ENCODE measurements around the gene NEU4.
"Not testable (repeated sequence)": the region's sequence is repeated elsewhere in the genome, so short reads cannot be mapped to it uniquely, and the experiment has no call there.

Gene NEU4

GRCh38 chr2:241775223-241776177 lies 33.5 kb upstream of the NEU4 start:
- no peak for DNase-seq

- no peak for DNase-seq
Measured at GRCh38 chr2:241776336-241777169, 32.4 kb upstream of the NEU4 start, which contains the start of gene GAL3ST2. Gene GAL3ST2, plus strand, starts transcription at chr2:241776822. Its CDS starts 134 bp downstream, at chr2:241776956.

- DNase-seq = no peak
Measured at GRCh38 chr2:241777170-241777685, 31.8 kb upstream of the NEU4 start.

- DNase-seq = no peak
Measured at GRCh38 chr2:241777686-241778627, 31.0 kb upstream of the NEU4 start.

DNA sequence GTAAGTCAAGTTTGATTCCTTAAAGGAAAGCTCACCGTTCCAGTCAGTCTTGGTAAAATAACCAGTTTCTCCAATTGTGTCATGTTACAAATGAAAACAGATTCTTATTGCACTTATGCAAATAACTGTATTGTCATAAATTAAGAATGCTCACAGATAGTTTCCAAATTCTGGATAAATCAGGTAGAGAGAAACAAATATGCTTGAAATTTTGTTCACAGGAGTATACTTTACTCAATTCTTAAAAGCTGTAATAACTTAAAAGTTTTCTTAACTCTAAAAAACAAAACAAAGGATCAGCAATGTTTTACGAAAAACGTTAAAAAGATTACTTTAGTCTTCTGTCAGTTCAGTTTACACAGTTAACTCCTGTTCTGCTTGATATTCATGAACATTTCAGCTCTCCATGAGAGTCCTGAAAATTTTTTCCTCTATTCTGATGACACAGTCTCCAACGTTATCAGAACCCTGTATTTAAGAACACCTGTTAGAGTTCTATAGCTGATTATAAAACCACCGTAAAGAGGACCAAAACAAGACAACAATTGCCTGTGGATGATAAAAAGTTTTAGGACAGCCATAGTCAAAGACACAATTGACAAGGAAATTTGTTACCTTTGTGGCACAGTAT lies 27.9 kb upstream of the NEU4 start:
- DNase-seq = no peak

GRCh38 chr2:241782053-241782452 lies 26.9 kb upstream of the NEU4 start:
- not testable (repeated sequence) for DNase-seq

DNA sequence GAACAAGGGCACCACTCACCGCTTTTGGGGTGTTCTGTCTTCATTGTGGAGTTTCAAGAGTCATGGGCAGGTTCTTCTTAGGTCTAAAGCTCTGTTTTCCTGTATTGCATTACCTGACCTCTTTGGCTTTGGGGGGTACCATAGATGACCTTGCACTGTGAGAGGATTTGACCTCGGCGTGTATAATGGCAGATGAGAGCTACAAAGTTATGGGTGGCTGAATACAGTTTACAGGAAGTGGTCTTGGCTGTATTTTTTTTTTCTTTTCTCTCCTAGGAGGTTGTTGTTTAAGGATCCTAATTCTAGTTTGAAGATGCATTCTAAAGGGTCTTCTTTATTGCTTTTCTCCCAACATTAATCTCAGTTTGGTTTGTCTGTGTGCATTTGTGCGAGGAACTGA lies 20.9 kb upstream of the NEU4 start:
- DNase-seq = no peak

GRCh38 chr2:241788572-241788971 lies 20.4 kb upstream of the NEU4 start:
- DNase-seq = no peak

DNA sequence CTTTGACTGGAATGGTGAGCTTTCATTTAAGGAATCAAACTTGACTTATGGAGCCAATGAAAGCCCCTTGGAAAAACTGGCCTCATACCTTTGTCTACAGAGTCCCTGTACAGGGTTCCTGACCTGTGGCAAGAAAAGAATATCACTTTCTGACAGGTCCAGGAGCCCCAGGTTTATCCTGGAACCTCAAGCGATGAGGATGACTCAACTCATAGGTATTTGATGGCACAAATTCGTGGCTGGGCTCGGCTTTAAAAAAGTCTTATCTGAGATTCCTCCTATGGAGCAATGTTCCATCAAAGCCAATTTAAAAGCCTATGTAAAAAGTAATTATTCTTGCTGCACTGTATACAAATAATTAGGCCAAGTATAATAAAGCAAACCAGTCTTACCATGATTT lies 17.6 kb upstream of the NEU4 start:
- not testable (repeated sequence) for DNase-seq

- no peak for DNase-seq
Measured at GRCh38 chr2:241793385-241793784, 15.6 kb upstream of the NEU4 start.

GRCh38 chr2:241794250-241794823 lies 14.7 kb upstream of the NEU4 start:
- DNase-seq = no peak

DNA sequence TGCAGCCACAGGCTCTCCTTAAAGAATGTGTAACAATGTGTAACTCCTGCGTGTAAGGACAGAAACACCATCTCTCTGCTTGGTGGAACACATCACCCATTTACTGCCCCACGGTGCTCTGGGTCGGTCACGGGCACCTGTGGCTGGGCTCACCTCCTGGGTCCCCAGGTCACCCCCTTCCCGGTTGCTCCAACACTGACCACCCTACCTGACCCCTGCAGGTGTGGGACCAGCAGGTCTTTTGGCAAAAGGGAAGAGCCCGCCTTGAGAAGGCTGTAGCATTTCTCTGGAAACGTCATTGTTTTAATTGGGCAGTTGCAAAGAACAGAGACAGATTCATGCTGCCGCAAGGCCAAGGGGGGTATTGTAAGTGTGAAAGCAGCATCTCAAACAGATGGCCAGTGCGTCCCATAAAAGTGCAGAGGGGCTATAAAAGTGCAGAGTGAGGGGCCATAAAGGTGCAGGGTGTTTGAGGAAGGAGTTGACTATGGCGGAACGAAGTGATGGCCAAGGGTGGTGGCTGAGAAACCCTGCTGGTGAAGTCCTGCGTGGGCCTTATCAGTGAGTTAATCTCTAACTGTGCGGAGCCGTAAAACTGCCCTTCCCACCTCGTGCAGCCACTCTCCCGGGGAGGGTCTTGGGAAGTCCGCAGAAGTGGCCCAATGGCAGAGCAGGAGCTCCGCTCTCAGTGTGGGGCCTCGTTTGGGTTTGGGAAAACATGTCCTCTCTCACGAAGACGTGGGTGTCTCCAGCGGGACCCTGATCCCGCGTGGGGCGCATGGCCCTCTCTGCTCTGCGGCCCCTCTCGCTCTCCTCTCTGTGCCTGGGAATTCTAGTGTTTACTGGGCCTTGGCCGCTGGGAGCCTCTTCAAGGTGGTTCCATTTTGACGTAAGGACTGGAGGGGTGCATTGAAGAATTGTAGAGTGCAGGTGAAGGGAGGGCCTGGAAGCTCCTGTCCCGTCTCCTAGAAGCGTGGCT lies 13.7 kb upstream of the NEU4 start:
- DNase-seq = no peak

DNA sequence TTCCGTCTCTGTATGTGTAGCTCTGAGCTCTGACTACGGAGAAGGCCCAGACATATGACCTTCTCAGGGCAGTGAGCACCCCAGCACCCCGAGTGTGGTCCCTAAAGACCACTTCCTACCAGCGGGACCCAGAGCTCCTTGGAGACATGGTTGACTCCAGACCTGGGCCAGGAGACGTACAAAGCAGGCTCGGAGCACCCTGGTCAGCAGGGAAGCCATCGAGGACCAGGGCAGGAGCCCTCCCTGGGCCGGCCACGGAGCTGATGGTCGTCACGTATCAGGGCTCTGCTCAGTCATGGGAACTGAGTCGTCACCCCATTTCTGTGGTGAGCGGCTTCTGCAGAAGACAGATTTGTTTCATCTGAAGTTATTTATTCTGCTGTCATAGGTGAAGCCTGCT lies 12.8 kb upstream of the NEU4 start:
- DNase-seq = no peak

DNA sequence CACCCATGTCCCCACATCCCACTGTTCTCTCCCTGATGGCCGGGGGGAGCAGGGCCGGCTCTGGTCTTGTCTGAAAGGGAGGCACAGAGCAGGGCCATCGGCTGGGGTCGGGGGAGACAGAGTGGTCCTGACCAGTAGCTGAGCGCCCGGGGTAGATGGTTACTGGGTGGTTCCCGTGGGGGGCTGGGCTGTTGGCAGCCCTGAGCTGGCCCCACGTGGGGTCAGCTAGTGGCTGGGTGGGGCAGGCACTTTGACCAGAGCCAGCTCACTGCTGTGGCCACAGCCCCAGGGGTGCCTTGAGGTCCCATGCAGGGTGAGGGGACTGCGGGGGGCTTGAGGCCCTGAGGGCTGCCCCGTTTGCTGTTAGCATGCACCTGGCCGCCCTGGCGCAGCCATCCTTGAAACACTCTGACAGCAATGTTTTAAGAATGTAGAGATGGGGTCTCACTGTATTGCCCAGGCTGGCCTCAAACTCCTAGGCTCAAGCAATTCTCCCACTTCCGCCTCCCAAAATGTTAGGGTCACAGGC lies 12.3 kb upstream of the NEU4 start:
- DNase-seq = no peak

- no peak for DNase-seq
Measured at GRCh38 chr2:241797441-241798080, 11.4 kb upstream of the NEU4 start.

DNA sequence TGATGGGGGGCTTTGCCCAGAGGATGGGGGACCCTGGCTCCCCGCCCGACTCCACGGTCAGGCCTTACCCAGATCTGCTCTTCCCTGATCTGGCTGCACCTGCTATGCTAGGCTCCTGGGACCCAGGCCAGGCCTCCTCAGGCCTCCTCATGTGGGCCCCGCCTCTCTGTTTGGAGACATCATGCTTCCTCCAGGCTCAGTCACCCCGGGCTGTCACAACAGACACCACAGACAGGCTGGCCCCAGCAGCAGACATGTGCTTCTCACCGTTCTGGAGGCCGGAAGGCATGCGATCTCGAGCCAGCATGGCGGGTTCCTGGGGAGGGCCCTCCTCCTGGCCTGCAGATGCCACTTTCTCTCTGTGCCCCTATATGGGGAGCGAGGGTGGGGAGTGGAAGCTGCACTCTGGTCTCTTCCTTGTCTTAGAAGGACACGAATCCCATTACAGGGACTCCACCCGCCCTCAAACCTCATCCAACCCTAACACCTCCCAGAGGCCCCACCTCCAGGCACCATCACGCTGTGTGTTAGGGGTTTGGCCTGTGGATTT lies 10.8 kb upstream of the NEU4 start:
- no peak for DNase-seq

- DNase-seq = no peak
Measured at GRCh38 chr2:241798631-241799521, 10.1 kb upstream of the NEU4 start.
